Astrocyte (in vitro differentiated cells and primary cell): ENCODE measurements around the gene HSPH1. TPM values are rescaled to one million over a fixed set of nuclear protein-coding genes. Genes with fewer than 3 reads are reported as not detected.
"Not testable (repeated sequence)": the region's sequence is repeated elsewhere in the genome, so short reads cannot be mapped to it uniquely, and the experiment has no call there.

ENCODE experiments used
- DNase-seq: peaks from one replicate; pipeline ENCODE4 v3.0.0-alpha.2; 2010; ENCODE audit warnings: low read depth
- FAIRE-seq: peaks from 2 replicates; lab custom pipeline; 2011; peaks lifted over from hg19 to GRCh38; lab: Jason Lieb, UNC
- H2AFZ ChIP-seq: 2 replicates; pipeline ENCODE4 v1.6.0; 2012; ENCODE audit warnings: low read depth, low read length, inconsistent platforms
- H3K27ac ChIP-seq: 2 replicates; pipeline ENCODE4 v1.5.1; 2011; ENCODE audit warnings: low read depth, low read length, inconsistent platforms
- H3K27me3 ChIP-seq: 2 replicates; pipeline ENCODE4 v1.6.0; 2011; ENCODE audit warnings: low read length, inconsistent platforms; ENCODE audit not compliant: insufficient read depth
- H3K36me3 ChIP-seq: 2 replicates; pipeline ENCODE4 v1.5.1; 2011; ENCODE audit warnings: low read length, inconsistent platforms; ENCODE audit not compliant: insufficient read depth
- H3K4me1 ChIP-seq: 2 replicates; pipeline ENCODE4 v1.5.1; 2011; ENCODE audit warnings: low read length, inconsistent platforms; ENCODE audit not compliant: insufficient read depth
- H3K4me2 ChIP-seq: 2 replicates; pipeline ENCODE4 v1.6.0; 2012; ENCODE audit warnings: low read length, inconsistent platforms
- H3K4me3 ChIP-seq: 2 replicates; pipeline ENCODE4 v1.5.1; 2011; ENCODE audit warnings: low read depth, mild to moderate bottlenecking, low read length, inconsistent platforms; ENCODE audit not compliant: insufficient read depth
- H3K79me2 ChIP-seq: 2 replicates; pipeline ENCODE4 v1.6.0; 2012; ENCODE audit warnings: mild to moderate bottlenecking, low read length, inconsistent platforms; ENCODE audit not compliant: insufficient read depth
- H3K9ac ChIP-seq: 2 replicates; pipeline ENCODE4 v1.6.0; 2012; ENCODE audit warnings: mild to moderate bottlenecking, low read length, inconsistent platforms
- H3K9me3 ChIP-seq: 2 replicates; pipeline ENCODE4 v1.5.1; 2012; ENCODE audit warnings: low read depth, mild to moderate bottlenecking, low read length, inconsistent platforms; ENCODE audit not compliant: insufficient read depth
- H4K20me1 ChIP-seq: 2 replicates; pipeline ENCODE4 v1.6.0; 2012; ENCODE audit warnings: low read length, inconsistent platforms; ENCODE audit not compliant: insufficient read depth
- H3K27ac Mint-ChIP-seq: one replicate; pipeline ENCODE4 v1.8.0; 2021; ENCODE audit warnings: mild to moderate bottlenecking, mixed read lengths; ENCODE audit not compliant: unreplicated experiment
- H3K27me3 Mint-ChIP-seq: one replicate; pipeline ENCODE4 v1.8.0; 2021; ENCODE audit warnings: low read depth, mixed read lengths; ENCODE audit not compliant: unreplicated experiment
- H3K36me3 Mint-ChIP-seq: one replicate; pipeline ENCODE4 v1.8.0; 2021; ENCODE audit warnings: low read depth, mixed read lengths; ENCODE audit not compliant: unreplicated experiment
- H3K4me1 Mint-ChIP-seq: one replicate; pipeline ENCODE4 v1.8.0; 2021; ENCODE audit warnings: low read depth, mixed read lengths; ENCODE audit not compliant: unreplicated experiment
- H3K4me3 Mint-ChIP-seq: one replicate; pipeline ENCODE4 v1.8.0; 2021; ENCODE audit warnings: mild to moderate bottlenecking, moderate library complexity, mixed read lengths; ENCODE audit not compliant: unreplicated experiment
- H3K9me3 Mint-ChIP-seq: one replicate; pipeline ENCODE4 v1.8.0; 2021; ENCODE audit warnings: mild to moderate bottlenecking, mixed read lengths; ENCODE audit not compliant: unreplicated experiment
- EZH2 ChIP-seq: IDR thresholded peaks from 2 replicates; pipeline ENCODE4 v1.6.1; 2012; ENCODE audit warnings: mild to moderate bottlenecking, low read length, inconsistent platforms; ENCODE audit not compliant: insufficient read depth
- total RNA-seq: library from RNA; stranded (reverse); gene quantifications from 2 replicates; pipeline ENCODE4 v1.2.1, GENCODE V29; 2021
- TF ChIP-seq, protein P1 (sequence below): IDR thresholded peaks from 2 replicates; pipeline ENCODE4 v1.5.1; 2011; ENCODE audit warnings: low read depth, mild to moderate bottlenecking, inconsistent platforms, low read length, moderate library complexity; ENCODE audit not compliant: insufficient read depth

The HSPH1 gene
- total RNA-seq, 1 donor from 2014 or later: 145 TPM

GRCh38 chr13:31182987-31183386, 21.3 kb upstream of the HSPH1 start:
- no peak for FAIRE-seq
- Histone ChIP-seq H3K27ac (no peak overlapping the region), H4K20me1 (no peaks in the 10 kb centered on the region)

GRCh38 chr13:31179754-31180153, 18.1 kb upstream of the HSPH1 start:
- peaks cover 4% of the 10 kb centered on the region for H3K4me1 Mint-ChIP-seq
- no peak overlapping the region for H3K4me3 Mint-ChIP-seq
- Histone ChIP-seq H3K4me3 (no peak overlapping the region), H3K4me1 (no peaks in the 10 kb centered on the region), H3K27ac (no peak overlapping the region), H3K36me3 (no peaks in the 10 kb centered on the region), H3K9me3 (no peaks in the 10 kb centered on the region), H3K4me2 (no peak overlapping the region), H3K27me3 (no peaks in the 10 kb centered on the region), H4K20me1 (no peaks in the 10 kb centered on the region), H3K9ac (no peak overlapping the region), H2AFZ (no peak overlapping the region), H3K79me2 (no peaks in the 10 kb centered on the region)
- FAIRE-seq: no peak
- TF ChIP-seq, protein P1, sequence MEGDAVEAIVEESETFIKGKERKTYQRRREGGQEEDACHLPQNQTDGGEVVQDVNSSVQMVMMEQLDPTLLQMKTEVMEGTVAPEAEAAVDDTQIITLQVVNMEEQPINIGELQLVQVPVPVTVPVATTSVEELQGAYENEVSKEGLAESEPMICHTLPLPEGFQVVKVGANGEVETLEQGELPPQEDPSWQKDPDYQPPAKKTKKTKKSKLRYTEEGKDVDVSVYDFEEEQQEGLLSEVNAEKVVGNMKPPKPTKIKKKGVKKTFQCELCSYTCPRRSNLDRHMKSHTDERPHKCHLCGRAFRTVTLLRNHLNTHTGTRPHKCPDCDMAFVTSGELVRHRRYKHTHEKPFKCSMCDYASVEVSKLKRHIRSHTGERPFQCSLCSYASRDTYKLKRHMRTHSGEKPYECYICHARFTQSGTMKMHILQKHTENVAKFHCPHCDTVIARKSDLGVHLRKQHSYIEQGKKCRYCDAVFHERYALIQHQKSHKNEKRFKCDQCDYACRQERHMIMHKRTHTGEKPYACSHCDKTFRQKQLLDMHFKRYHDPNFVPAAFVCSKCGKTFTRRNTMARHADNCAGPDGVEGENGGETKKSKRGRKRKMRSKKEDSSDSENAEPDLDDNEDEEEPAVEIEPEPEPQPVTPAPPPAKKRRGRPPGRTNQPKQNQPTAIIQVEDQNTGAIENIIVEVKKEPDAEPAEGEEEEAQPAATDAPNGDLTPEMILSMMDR: no peak
- no peak for TF ChIP-seq EZH2
- peaks cover 3% of the 10 kb centered on the region for H3K27me3 Mint-ChIP-seq
- H3K9me3 Mint-ChIP-seq: peaks cover 4% of the 10 kb centered on the region
- H3K27ac Mint-ChIP-seq: no peak overlapping the region
- H3K36me3 Mint-ChIP-seq: no peaks in the 10 kb centered on the region
- no peak for DNase-seq

More at GRCh38 chr13:31182987-31183386, 21.3 kb upstream of the HSPH1 start:
- H3K27me3 ChIP-seq: no peaks in the 10 kb centered on the region
- no peak overlapping the region for H2AFZ ChIP-seq
- no peaks in the 10 kb centered on the region for H3K79me2 ChIP-seq
- no peaks in the 10 kb centered on the region for H3K36me3 Mint-ChIP-seq
- H3K9me3 Mint-ChIP-seq: peaks cover 6% of the 10 kb centered on the region
- no peaks in the 10 kb centered on the region for H3K27me3 Mint-ChIP-seq
- no peak overlapping the region for H3K4me3 ChIP-seq
- no peaks in the 10 kb centered on the region for H3K4me1 Mint-ChIP-seq
- H3K9ac ChIP-seq: no peak overlapping the region
- H3K27ac Mint-ChIP-seq: no peak overlapping the region
- no peaks in the 10 kb centered on the region for H3K4me1 ChIP-seq
- H3K9me3 ChIP-seq: no peaks in the 10 kb centered on the region
- H3K36me3 ChIP-seq: no peaks in the 10 kb centered on the region
- H3K4me3 Mint-ChIP-seq: no peak overlapping the region
- DNase-seq: no peak
- no peak overlapping the region for H3K4me2 ChIP-seq
- TF ChIP-seq, protein P1: no peak
- TF ChIP-seq EZH2: no peak

- Histone ChIP-seq H4K20me1 (no peaks in the 10 kb centered on the region), H3K27me3 (no peaks in the 10 kb centered on the region), H3K4me2 (no peak overlapping the region), H3K36me3 (no peaks in the 10 kb centered on the region), H3K9me3 (no peaks in the 10 kb centered on the region), H3K4me3 (no peak overlapping the region), H2AFZ (no peak overlapping the region), H3K4me1 (no peaks in the 10 kb centered on the region), H3K9ac (no peak overlapping the region), H3K79me2 (no peaks in the 10 kb centered on the region), H3K27ac (no peak overlapping the region)
- H3K9me3 Mint-ChIP-seq: peaks cover 4% of the 10 kb centered on the region
- H3K4me1 Mint-ChIP-seq: peaks cover 4% of the 10 kb centered on the region
- H3K27me3 Mint-ChIP-seq: peaks cover 3% of the 10 kb centered on the region
- no peak overlapping the region for H3K27ac Mint-ChIP-seq
- H3K36me3 Mint-ChIP-seq: no peaks in the 10 kb centered on the region
- no peak overlapping the region for H3K4me3 Mint-ChIP-seq
- TF ChIP-seq EZH2: no peak
- TF ChIP-seq, protein P1: no peak
- DNase-seq (no peak), FAIRE-seq (no peak)
Measured at GRCh38 chr13:31179241-31179640, 17.5 kb upstream of the HSPH1 start.

DNA sequence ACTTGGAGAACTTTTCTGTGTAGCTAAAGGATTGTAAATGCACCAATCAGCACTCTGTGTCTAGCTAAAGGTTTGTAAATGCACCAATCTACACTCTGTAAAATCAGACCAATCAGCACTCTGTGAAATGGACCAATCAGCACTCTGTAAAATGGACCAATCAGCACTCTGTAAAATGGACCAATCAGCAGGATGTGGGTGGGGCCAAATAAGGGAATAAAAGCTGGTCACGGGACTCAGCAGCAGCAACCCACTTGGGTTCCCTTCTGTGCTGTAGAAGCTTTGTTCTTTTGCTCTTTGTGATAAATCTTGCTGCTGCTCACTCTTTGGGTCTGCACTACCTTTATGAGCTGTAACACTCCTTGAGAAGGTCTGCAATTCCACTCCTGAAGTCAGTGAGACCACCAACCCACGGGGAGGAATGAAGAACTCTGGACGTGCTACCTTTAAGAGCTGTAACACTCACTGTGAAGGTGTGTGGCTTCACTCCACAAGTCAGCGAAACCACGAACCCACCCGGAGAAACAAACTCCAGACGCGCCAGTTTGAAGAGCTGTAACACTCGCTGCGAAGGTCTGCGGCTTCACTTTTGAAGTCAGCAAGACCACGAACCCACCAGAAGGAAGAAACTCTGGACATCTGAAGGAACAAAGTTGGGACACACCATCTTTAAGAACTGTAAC, 16.2 kb upstream of the HSPH1 start:
- not testable (repeated sequence) for H3K4me3 Mint-ChIP-seq, H3K9ac ChIP-seq, DNase-seq, H3K4me1 ChIP-seq, H3K36me3 ChIP-seq, H2AFZ ChIP-seq, FAIRE-seq, H3K9me3 ChIP-seq, H3K36me3 Mint-ChIP-seq, H4K20me1 ChIP-seq, H3K27ac Mint-ChIP-seq, H3K27me3 Mint-ChIP-seq, H3K27ac ChIP-seq, H3K4me3 ChIP-seq, H3K79me2 ChIP-seq, H3K4me2 ChIP-seq, H3K9me3 Mint-ChIP-seq, H3K27me3 ChIP-seq
- peaks cover 12% of the 10 kb centered on the region for H3K4me1 Mint-ChIP-seq
